HCT116 (cell line): ENCODE results near the gene RAPGEF3. TPM values are rescaled to one million over a fixed set of nuclear protein-coding genes. Genes with fewer than 3 reads are reported as not detected.

ENCODE experiments used
- ATAC-seq: fragments of 200-7000 bp; cut with Tn5 transposase; 2 replicates; pipeline ENCODE4 v1.9.1; 2020; ENCODE audit warnings: mild to moderate bottlenecking, moderate library complexity
- BruUV-seq: library from RNA; stranded (reverse); fragments of 400-500 nt; replicated peaks from 2 replicates; lab custom pipeline; 2021; lab: Mats Ljungman, UMichigan
- CTCF ChIA-PET: fragments of 300-600 bp; sonication (Branson Sonifier 250); formaldehyde crosslinking; loops from one replicate; lab custom pipeline; 2021; ENCODE audit warnings: antibody characterized with exemption; lab: Charles Lee
- POLR2A ChIA-PET: fragments of 300-600, 350-600 bp; sonication (Branson Sonifier 250); formaldehyde crosslinking; loops from one replicate; lab custom pipeline; 2021; ENCODE audit warnings: antibody characterized with exemption; lab: Charles Lee
- RAD21 ChIA-PET, 2 experiments: fragments of 300-600 bp; sonication (Branson Sonifier 250); formaldehyde crosslinking; loops; one replicate each; lab custom pipeline; 2023; ENCODE audit warnings: low total read pairs in 2 of 2; ENCODE audit not compliant: uncharacterized antibody in 2 of 2, unreplicated experiment in 2 of 2, low non-redundant PET in 1 of 2; lab: Charles Lee
- DNase-seq: peaks from one replicate; pipeline ENCODE4 v3.0.0-alpha.2; 2010; ENCODE audit warnings: low read depth, low spot score
- H2AFZ ChIP-seq: fragments of 200-600 bp; shearing (Covaris generic), sonication (generic); 2 replicates; pipeline ENCODE4 v1.6.1; 2017; ENCODE audit warnings: low read depth, mixed run types, mixed read lengths, antibody characterized with exemption, low read length; ENCODE audit not compliant: poor library complexity, severe bottlenecking
- H3K27ac ChIP-seq: 2 replicates; pipeline ENCODE4 v1.5.1; 2012; ENCODE audit warnings: low read depth, low read length
- H3K27me3 ChIP-seq: fragments of 200-600 bp; sonication (generic); 2 replicates; pipeline ENCODE4 v1.6.1; 2016; ENCODE audit warnings: mixed run types, low read length, mixed read lengths; ENCODE audit not compliant: insufficient read depth
- H3K36me3 ChIP-seq, 2 experiments: fragments of 200-500 bp in 1 of 2; fragments of 200-600 bp in 1 of 2; sonication (Bioruptor generic) in 1 of 2; sonication (generic) in 1 of 2; 2 replicates each; pipeline versions ENCODE4 v1.5.1 to v1.6.1; 2014 to 2016; ENCODE audit warnings: low read length in 2 of 2, inconsistent platforms in 1 of 2, mixed read lengths in 1 of 2, mixed run types in 1 of 2; ENCODE audit not compliant: insufficient read depth in 2 of 2, control insufficient read depth in 1 of 2
- H3K4me1 ChIP-seq, 2 experiments: fragments of 200-600 bp in 1 of 2; sonication (generic) in 1 of 2; 2 replicates each; pipeline versions ENCODE4 v1.5.1 to v1.6.1; 2012 to 2017; ENCODE audit warnings: low read length in 2 of 2, inconsistent platforms in 1 of 2, mild to moderate bottlenecking in 1 of 2, mixed read lengths in 1 of 2, mixed run types in 1 of 2, moderate library complexity in 1 of 2; ENCODE audit not compliant: insufficient read depth in 2 of 2, control insufficient read depth in 1 of 2
- H3K4me2 ChIP-seq: fragments of 200-600 bp; sonication (generic); 2 replicates; pipeline ENCODE4 v1.6.1; 2017; ENCODE audit warnings: mixed run types, low read length, mixed read lengths
- H3K4me3 ChIP-seq, 2 experiments: fragments of 200-600 bp in 1 of 2; sonication (generic) in 1 of 2; replicated peaks in 1 of 2; 2 replicates each; pipeline ENCODE4 v1.5.1; 2011 to 2016; ENCODE audit warnings: low read length in 2 of 2, control low read depth in 1 of 2, low read depth in 1 of 2, mild to moderate bottlenecking in 1 of 2, mixed read lengths in 1 of 2, mixed run types in 1 of 2
- H3K79me2 ChIP-seq: fragments of 200-600 bp; sonication (generic); 2 replicates; pipeline ENCODE4 v1.6.1; 2017; ENCODE audit warnings: mild to moderate bottlenecking, mixed run types, low read length, moderate library complexity, mixed read lengths; ENCODE audit not compliant: insufficient read depth
- H3K9ac ChIP-seq: fragments of 200-600 bp; sonication (generic); 2 replicates; pipeline ENCODE4 v1.6.1; 2016; ENCODE audit warnings: low read length, mixed read lengths
- H3K9me2 ChIP-seq: fragments of 200-600 bp; sonication (generic), shearing (Covaris generic); 2 replicates; pipeline ENCODE4 v1.6.1; 2017; ENCODE audit warnings: mixed run types, mild to moderate bottlenecking, moderate library complexity; ENCODE audit not compliant: insufficient read depth
- H3K9me3 ChIP-seq, 2 experiments: fragments of 200-500 bp in 1 of 2; fragments of 200-600 bp in 1 of 2; sonication (Bioruptor generic) in 1 of 2; sonication (generic) in 1 of 2; 2 replicates each; pipeline ENCODE4 v1.6.1; 2014 to 2017; ENCODE audit warnings: low read length in 2 of 2, mixed read lengths in 2 of 2, inconsistent platforms in 1 of 2, low read depth in 1 of 2, mild to moderate bottlenecking in 1 of 2, mixed run types in 1 of 2, moderate library complexity in 1 of 2; ENCODE audit not compliant: control insufficient read depth in 1 of 2, insufficient read depth in 1 of 2
- H4K20me1 ChIP-seq: fragments of 200-600 bp; sonication (generic), shearing (Covaris generic); 2 replicates; pipeline ENCODE4 v1.6.1; 2017; ENCODE audit warnings: mixed run types, mild to moderate bottlenecking, moderate library complexity; ENCODE audit not compliant: insufficient read depth
- ATF3 ChIP-seq: IDR thresholded peaks from 2 replicates; pipeline ENCODE4 v1.6.1; 2012
- CBX3 ChIP-seq: IDR thresholded peaks from 2 replicates; pipeline ENCODE4 v1.6.1; 2012; ENCODE audit warnings: low read depth
- CTCF ChIP-seq, 3 experiments: fragments of 200-600 bp in 1 of 3; sonication (generic) in 1 of 3; IDR thresholded peaks in 2 of 3; conservative IDR thresholded peaks in 1 of 3; 2 replicates each; pipeline ENCODE4 v1.5.1; 2012 to 2017; ENCODE audit warnings: low read depth in 2 of 3, low read length in 2 of 3, antibody characterized with exemption in 1 of 3, borderline replicate concordance in 1 of 3, control low read depth in 1 of 3, mild to moderate bottlenecking in 1 of 3, mixed read lengths in 1 of 3, mixed run types in 1 of 3, moderate library complexity in 1 of 3; ENCODE audit not compliant: insufficient read depth in 1 of 3
- EGR1 ChIP-seq: IDR thresholded peaks from 2 replicates; pipeline ENCODE4 v1.6.1; 2012; ENCODE audit warnings: low read depth
- ELF1 ChIP-seq: IDR thresholded peaks from 2 replicates; pipeline ENCODE4 v1.6.1; 2012; ENCODE audit warnings: low read depth, borderline replicate concordance
- EZH2phosphoT487 ChIP-seq: fragments of 200-600 bp; IDR thresholded peaks from 2 replicates; pipeline ENCODE4 v1.6.1; 2018; ENCODE audit warnings: antibody characterized with exemption, borderline replicate concordance
- MAX ChIP-seq: IDR thresholded peaks from 2 replicates; pipeline ENCODE4 v1.6.1; 2012
- POLR2A ChIP-seq: IDR thresholded peaks from 2 replicates; pipeline ENCODE4 v1.7.0; 2011; ENCODE audit warnings: borderline replicate concordance; ENCODE audit not compliant: insufficient read depth, insufficient read length; ENCODE audit errors: extremely low read depth
- POLR2AphosphoS5 ChIP-seq: IDR thresholded peaks from 2 replicates; pipeline ENCODE4 v1.6.1; 2011; ENCODE audit warnings: mild to moderate bottlenecking, low read depth, low read length, moderate library complexity
- RAD21 ChIP-seq: IDR thresholded peaks from 2 replicates; pipeline ENCODE4 v1.6.1; 2012; ENCODE audit warnings: low read depth, mild to moderate bottlenecking
- SIN3A ChIP-seq: IDR thresholded peaks from 2 replicates; pipeline ENCODE4 v1.6.1; 2012; ENCODE audit warnings: low read depth
- SP1 ChIP-seq: IDR thresholded peaks from 2 replicates; pipeline ENCODE4 v1.6.1; 2012; ENCODE audit warnings: low read depth
- SRF ChIP-seq: IDR thresholded peaks from 2 replicates; pipeline ENCODE4 v1.6.1; 2012; ENCODE audit warnings: low read depth
- TCF7L2 ChIP-seq: IDR thresholded peaks from 2 replicates; pipeline ENCODE4 v1.7.0; 2011; ENCODE audit warnings: borderline replicate concordance, inconsistent platforms; ENCODE audit not compliant: insufficient read depth, insufficient read length; ENCODE audit errors: extremely low read depth
- ZBTB33 ChIP-seq: IDR thresholded peaks from 2 replicates; pipeline ENCODE4 v1.6.1; 2011; ENCODE audit warnings: mild to moderate bottlenecking, low read length, moderate library complexity; ENCODE audit not compliant: insufficient replicate concordance; ENCODE audit errors: extremely low read depth
- ZFX ChIP-seq: fragments of 450-650 bp; IDR thresholded peaks from 2 replicates; pipeline ENCODE4 v1.6.1; 2017
- ZNF274 ChIP-seq: fragments of 200-500 bp; sonication (Bioruptor generic); IDR thresholded peaks from 2 replicates; pipeline ENCODE4 v1.6.1; 2014; ENCODE audit warnings: mild to moderate bottlenecking, low read depth, low read length, inconsistent platforms
- intact Hi-C: fragments of 100-400 bp; cut with micrococcal nuclease; formaldehyde crosslinking; loops from 2 replicates; pipeline ENCODE4 v1.10.0; 2022
- total RNA-seq: library from RNA; stranded (reverse); gene quantifications from one replicate; pipeline ENCODE4 v1.2.1, GENCODE V29; 2021; ENCODE audit not compliant: unreplicated experiment
- TF ChIP-seq, protein P1 (sequence below): IDR thresholded peaks from 2 replicates; pipeline ENCODE4 v1.6.1; 2012; ENCODE audit warnings: low read depth

The RAPGEF3 gene
- total RNA-seq, 1 experiment from 2014 or later, result 1.8 TPM

GRCh38 chr12:47791351-47791746 is 32.7 kb upstream of the RAPGEF3 start:
- H3K9me3 ChIP-seq, result no peaks in the 10 kb centered on the region
- no peak overlapping the region for H3K27ac ChIP-seq
- no TSS peak for BruUV-seq
- no peaks in the 10 kb centered on the region for H3K27me3 ChIP-seq
- TF ChIP-seq POLR2AphosphoS5 (no peak), ELF1 (no peak), ZNF274 (no peak), MAX (no peak), POLR2A (no peak), ZFX (no peak), EZH2phosphoT487 (no peak), EGR1 (no peak), SRF (no peak), ZBTB33 (no peak), ATF3 (no peak), RAD21 (no peak), SP1 (no peak), TCF7L2 (no peak), CBX3 (no peak), CTCF (IDR thresholded peaks at IDR 0.05 in 2 of 3, conservative IDR thresholded peaks at IDR 0.05 in 1 of 3; ENCODE audit: borderline replicate concordance in 1 of 3, insufficient read depth in 1 of 3, low read depth in 2 of 3, low read length in 2 of 3) (no peak), SIN3A (no peak)
- TF ChIP-seq, protein P1, sequence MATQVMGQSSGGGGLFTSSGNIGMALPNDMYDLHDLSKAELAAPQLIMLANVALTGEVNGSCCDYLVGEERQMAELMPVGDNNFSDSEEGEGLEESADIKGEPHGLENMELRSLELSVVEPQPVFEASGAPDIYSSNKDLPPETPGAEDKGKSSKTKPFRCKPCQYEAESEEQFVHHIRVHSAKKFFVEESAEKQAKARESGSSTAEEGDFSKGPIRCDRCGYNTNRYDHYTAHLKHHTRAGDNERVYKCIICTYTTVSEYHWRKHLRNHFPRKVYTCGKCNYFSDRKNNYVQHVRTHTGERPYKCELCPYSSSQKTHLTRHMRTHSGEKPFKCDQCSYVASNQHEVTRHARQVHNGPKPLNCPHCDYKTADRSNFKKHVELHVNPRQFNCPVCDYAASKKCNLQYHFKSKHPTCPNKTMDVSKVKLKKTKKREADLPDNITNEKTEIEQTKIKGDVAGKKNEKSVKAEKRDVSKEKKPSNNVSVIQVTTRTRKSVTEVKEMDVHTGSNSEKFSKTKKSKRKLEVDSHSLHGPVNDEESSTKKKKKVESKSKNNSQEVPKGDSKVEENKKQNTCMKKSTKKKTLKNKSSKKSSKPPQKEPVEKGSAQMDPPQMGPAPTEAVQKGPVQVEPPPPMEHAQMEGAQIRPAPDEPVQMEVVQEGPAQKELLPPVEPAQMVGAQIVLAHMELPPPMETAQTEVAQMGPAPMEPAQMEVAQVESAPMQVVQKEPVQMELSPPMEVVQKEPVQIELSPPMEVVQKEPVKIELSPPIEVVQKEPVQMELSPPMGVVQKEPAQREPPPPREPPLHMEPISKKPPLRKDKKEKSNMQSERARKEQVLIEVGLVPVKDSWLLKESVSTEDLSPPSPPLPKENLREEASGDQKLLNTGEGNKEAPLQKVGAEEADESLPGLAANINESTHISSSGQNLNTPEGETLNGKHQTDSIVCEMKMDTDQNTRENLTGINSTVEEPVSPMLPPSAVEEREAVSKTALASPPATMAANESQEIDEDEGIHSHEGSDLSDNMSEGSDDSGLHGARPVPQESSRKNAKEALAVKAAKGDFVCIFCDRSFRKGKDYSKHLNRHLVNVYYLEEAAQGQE, result no peak
- ChIA-PET RAD21 (no interaction called here), CTCF (interaction anchor here (1.2 to 2.1 kb wide), 2 partner anchors 12 to 47 kb away, joined by 3 to 9 read pairs; no protein-coding TSS in a partner anchor), POLR2A (no interaction called here)
- peaks cover 16 to 17% of the 10 kb centered on the region in 2 experiments; a peak in 3 of 4 replicates for H3K36me3 ChIP-seq
- no peaks in the 10 kb centered on the region for H3K79me2 ChIP-seq
- H3K4me3 ChIP-seq, result no peak overlapping the region
- ATAC-seq (no peak), DNase-seq (no peak)
- intact Hi-C loops, result no loop called here
- H3K4me2 ChIP-seq, result no peak overlapping the region
- H2AFZ ChIP-seq, result no peak overlapping the region
- no peaks in the 10 kb centered on the region for H4K20me1 ChIP-seq
- H3K9me2 ChIP-seq, result no peaks in the 10 kb centered on the region
- H3K9ac ChIP-seq, result no peak overlapping the region
- H3K4me1 ChIP-seq, result no peaks in the 10 kb centered on the region
